CD4-positive, alpha-beta T cell treated with Interleukin-1 beta for 1 hour (primary cell): Measurements from ENCODE around the gene MED16.
"Not testable (repeated sequence)": the region's sequence is repeated elsewhere in the genome, so short reads cannot be mapped to it uniquely, and the experiment has no call there.

Source experiments
- DNase-seq, 2 donors: peaks; one replicate each; pipeline ENCODE4 v3.0.0-alpha.2; 2020 to 2022

MED16 gene

DNA sequence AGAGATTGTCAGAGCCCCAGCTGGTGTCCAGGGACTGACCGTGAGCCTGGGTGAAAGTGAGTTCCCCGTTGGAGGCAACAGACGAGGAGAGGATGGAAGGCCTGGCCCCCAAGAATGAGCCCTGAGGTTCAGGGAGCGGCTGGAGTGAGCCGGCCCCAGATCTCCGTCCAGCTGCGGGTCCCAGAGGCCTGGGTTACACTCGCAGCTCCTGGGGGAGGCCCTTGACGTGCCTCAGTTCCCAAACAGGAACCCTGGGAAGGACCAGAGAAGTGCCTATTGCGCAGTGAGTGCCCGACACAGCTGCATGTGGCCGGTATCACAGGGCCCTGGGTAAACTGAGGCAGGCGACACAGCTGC is 42.0 kb downstream of the MED16 start:
- no peak for DNase-seq

GRCh38 chr19:850221-850978 is 42.6 kb downstream of the MED16 start:
- no peak for DNase-seq

DNA sequence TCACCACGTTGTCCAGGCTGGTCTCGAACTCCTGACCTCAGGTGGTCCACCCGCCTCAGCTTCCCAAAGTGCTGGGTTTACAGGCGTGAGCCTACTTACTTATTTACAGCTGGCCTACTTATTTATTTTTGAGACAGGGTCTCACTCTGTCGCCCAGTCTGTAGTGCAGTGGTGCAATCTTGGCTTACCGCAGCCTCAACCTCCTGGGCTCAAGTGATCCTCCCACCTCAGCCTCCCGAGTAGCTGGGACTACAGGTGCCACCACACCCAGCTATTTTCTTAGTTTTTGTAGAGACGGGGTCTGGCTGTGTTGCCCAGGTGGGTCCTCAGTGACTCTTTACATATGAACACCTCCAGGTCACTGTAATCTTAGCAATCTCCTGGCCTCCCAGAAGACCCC is 43.8 kb downstream of the MED16 start:
- DNase-seq, result not testable (repeated sequence)

DNA sequence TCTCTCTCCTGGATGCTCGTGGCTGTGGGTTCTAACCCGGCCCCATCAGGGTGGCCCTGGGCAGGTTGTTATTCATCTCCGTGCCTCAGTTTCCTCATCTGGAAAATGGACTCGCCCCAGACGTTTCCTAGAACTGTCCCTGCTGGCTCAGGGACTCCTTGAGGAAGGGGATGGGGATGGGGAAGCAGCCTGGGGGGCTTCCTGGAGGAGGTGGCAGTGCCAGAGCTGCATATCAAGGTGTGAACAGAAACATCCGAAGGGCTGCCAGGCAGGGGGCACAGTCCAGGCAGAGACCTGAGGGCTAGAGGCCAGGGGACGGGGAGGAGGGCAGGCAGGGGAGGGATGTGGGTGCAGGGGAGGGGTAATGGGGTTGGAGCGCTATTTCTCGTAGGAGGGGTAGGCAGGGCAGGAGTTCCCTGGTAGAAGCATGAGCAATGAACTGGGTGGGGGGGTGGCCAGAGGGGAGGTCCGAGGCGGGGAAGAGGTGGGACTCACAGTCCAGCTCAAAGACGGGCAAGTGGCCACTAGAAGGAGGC is 44.5 kb downstream of the MED16 start:
- no peak for DNase-seq

DNA sequence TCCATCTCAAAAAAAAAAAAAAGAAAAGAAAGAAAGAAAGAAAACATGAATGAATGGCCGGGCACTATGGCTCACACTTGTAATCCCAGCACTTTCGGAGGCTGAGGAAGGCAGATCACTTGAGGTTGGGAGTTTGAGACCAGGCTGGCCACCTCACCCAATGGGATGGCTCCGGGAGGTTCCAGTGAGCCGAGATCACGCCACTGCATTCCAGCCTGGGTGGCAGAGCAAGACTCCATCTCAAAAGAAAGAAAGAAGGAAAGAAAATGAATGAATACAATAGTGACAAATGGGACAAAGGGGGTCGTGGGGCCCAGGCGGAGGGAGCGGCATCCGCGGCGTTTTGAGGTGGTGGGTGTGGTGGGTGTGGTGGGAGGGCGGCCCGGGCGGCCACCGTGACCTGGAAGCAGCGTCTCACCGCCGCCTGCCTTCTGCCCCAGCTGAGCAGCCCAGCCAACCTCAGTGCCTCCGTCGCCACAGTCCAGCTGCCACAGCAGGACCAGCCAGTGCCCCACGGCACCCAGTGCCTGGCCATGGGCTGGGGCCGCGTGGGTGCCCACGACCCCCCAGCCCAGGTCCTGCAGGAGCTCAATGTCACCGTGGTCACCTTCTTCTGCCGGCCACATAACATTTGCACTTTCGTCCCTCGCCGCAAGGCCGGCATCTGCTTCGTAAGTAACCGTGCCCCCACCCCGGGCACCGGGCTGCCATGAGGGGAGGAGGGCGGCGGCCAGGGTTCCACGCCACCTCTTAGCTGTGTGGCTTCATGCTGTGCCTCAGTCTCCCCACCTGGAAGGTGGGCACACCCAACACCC is 47.1 kb downstream of the MED16 start:
- no peak for DNase-seq

DNA sequence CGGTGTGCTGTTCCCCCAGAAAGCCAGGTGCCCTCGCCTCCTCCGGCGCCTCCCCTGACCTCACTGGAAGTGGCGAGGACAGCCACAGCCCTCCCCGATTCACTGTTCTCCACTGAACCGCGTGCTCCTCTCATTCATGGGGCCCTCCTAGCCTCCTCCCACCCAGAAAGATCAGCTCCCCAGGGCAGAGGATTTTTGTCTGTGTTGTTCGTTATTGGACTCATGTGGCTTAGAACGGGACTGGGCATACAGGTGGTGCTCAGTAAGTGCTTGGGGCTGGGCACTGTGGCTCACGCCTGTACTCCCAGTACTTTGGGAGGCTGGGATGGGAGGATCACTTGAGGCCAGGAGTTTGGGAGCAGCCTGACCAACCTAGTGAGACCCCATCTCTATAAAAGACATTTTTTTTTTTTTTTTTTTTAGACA is 48.4 kb downstream of the MED16 start:
- no peak for DNase-seq

GRCh38 chr19:843836-844545 is 49.0 kb downstream of the MED16 start:
- DNase-seq, result no peak

DNA sequence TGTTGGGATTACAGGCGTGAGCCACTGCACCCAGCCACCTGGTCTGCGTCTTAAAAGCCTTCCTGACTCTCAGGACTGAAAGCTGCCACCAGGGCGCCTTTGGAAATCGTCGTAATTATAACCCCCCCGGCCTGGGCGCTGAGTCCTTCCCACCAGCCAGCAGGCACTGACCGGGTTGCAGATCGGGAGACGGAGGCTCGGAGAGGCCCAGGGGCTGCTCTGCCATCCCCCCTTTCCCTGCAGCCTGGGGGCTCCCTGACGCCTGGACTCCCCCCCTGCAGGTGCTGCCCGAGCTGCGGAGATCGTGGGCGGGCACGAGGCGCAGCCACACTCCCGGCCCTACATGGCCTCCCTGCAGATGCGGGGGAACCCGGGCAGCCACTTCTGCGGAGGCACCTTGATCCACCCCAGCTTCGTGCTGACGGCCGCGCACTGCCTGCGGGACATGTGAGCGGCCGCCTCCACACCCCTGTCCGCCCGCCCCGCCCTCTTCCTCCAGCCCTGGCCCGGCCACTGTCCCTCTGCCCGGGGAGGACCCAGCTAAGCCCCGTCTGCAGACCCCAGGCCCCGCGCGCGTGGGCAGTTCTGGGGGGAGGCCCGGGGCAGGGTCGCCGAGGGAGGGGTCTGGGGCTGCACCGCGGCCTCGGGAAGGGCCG is 49.7 kb downstream of the MED16 start:
- DNase-seq, result no peak

- DNase-seq, result not testable (repeated sequence)
These were observed 50.2 kb downstream of the MED16 start for GRCh38 chr19:842802-843179.

- peak in 1 of 2 donors; percentile 34 for DNase-seq
These were observed 52.3 kb downstream of the MED16 start, which contains the start of gene PRTN3 for GRCh38 chr19:840519-841206. Gene PRTN3 (plus strand): TSS chr19:840999. CDS start chr19:841009, 10 bp downstream.

DNA sequence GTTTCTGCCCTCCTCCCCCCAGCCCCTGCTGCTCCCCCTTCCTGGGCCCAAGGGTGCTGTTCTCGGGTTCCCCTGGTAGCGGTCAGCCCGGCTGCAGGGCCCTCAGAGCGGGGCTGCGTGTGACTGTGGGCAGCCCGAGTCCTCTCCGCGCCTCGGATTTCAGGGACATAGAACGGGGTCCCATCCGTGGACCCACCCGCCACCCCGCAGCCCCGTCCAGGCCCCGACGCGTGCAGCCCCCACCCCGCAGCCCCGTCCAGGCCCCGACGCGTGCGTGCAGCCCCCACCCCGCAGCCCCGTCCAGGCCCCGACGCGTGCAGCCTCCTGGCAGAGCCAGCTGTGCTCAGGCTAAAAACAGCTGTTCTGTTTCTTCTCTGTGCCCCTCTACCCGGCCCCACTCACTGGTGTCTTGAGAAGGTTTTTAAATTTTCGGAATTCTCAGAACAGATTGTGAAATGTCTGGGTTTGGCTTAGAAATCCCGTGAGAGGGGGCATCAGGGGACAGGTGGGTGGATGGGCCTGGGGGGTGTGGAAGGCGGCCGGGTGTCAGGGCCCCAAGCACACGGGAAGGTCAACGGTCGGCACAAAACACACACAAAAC is 57.7 kb downstream of the MED16 start:
- no peak for DNase-seq

DNA sequence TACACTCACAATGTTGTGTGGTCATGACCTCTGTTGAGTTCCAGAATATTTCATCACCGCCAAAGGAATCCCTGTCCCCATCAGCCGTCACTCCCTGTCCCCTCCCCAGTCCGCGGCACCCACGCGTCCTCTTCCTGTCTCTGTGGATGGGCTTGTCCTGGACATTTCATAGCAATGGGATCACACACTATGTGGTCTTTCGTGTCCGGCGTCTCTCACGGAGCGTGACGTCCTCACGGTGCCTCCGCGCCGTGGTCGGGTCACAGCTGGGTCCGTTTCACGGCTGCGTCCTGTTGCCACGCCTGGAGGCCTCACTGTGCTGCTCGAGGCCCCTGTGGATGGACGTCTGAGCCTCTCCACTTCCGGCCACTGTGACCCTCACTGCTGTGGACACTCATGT is 58.8 kb downstream of the MED16 start:
- DNase-seq, result no peak

DNA sequence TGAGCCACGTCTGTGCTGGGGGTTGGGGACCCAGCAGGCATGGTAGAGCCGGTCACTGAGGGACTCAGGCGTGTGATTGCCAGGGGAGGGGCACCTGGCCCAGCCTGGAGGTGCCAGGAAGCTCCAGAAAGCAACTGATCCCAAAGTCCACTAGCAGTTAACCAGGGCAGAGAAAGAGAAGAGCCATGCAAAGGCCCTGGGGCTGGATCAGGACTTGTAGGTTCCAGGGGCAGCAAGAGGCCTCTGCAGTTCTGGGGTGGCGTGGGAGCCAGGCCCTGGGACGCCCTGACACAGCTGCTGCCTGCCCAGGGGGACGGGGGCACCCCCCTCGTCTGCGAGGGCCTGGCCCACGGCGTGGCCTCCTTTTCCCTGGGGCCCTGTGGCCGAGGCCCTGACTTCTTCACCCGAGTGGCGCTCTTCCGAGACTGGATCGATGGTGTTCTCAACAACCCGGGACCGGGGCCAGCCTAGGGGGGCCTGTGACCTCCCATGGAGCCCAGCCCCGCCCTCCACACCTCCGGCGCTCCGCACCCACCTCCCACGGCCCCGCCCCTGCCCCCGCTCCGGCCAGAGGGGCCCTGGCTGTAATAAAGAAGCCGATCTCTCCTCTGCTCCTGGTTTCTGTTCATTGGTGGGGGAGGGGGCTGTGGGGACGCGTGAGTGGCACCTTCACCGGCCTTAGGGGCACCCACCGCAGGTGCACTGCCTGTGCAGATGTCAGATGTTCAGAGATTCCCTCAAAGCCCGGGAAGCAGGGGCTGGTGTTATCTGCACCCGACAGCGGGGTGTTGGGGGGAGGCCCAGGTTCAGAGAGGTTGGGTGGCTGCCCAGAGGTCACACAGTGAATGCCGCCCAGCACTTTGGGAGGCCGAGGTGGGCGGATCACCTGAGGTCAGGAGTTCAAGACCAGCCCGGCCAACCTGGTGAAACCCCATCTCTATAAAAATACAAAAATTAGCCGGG is 61.3 kb downstream of the MED16 start:
- DNase-seq, result no peak

DNA sequence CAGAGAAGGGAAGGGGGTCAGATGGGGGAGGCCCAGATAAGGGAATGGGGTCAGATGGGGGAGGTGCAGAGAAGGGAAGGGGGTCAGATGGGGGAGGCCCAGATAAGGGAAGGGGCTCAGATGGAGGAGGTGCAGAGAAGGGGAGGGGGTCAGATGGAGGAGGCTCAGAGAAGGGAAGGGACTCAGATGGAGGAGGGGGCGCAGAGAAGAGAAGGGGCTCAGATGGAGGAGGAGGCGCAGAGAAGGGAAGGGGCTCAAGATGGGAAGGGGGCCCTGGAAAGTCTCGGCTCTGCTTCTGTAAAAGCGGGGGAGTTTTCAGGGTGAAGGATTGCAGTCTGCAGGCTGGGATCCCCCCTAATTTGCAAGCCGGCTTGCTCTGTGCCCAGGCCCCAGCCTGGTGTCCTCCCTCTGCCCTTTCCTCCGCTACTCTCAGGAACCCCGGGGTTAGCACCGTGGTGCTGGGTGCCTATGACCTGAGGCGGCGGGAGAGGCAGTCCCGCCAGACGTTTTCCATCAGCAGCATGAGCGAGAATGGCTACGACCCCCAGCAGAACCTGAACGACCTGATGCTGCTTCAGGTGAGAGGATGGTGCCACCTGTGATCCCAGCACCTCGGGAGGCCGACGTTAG is 63.7 kb downstream of the MED16 start:
- no peak for DNase-seq

DNA sequence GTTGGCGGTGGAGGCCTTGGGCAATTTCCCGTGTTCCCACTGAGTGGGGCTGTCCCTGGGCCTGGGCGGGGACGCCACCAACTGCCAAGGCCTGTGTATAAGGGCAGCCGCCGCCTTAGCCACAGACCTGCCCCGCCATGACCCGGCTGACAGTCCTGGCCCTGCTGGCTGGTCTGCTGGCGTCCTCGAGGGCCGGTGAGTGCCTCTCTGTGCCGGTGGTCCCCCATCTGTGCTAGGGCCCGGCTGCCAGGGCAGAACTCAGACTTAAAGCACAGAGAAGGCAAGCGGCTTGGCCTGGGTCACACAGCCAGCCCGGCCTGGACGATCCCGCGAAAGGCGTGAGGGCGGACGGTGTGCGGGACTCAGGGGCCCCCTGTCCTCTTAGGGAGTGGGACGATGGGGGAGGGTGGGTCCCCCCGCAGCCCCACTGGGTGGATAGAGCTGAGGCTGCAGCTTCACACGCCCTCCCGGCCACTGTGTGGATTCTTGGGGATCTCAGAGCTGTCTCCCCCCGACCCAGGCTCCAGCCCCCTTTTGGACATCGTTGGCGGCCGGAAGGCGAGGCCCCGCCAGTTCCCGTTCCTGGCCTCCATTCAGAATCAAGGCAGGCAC is 65.2 kb downstream of the MED16 start, which contains the start of gene AZU1:
TSS of gene AZU1 (plus strand) at position 128 of the 612 bp plus-strand sequence. CDS start at position 138, 10 bp downstream.
- DNase-seq, result no peak

GRCh38 chr19:827314-827709 is 65.7 kb downstream of the MED16 start:
- no peak for DNase-seq

- no peak for DNase-seq
These were observed 66.9 kb downstream of the MED16 start for GRCh38 chr19:825897-826644.

- no peak for DNase-seq
These were observed 68.1 kb downstream of the MED16 start for GRCh38 chr19:824885-825284.
